ENCODE data around the gene IFIT3.
A peak's percentile ranks its signal among the peaks of the same experiment; 100 is the strongest.
"Not testable (repeated sequence)": the region's sequence is repeated elsewhere in the genome, so short reads cannot be mapped to it uniquely, and the experiment has no call there.

The IFIT3 gene, protein sequence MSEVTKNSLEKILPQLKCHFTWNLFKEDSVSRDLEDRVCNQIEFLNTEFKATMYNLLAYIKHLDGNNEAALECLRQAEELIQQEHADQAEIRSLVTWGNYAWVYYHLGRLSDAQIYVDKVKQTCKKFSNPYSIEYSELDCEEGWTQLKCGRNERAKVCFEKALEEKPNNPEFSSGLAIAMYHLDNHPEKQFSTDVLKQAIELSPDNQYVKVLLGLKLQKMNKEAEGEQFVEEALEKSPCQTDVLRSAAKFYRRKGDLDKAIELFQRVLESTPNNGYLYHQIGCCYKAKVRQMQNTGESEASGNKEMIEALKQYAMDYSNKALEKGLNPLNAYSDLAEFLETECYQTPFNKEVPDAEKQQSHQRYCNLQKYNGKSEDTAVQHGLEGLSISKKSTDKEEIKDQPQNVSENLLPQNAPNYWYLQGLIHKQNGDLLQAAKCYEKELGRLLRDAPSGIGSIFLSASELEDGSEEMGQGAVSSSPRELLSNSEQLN

DNA sequence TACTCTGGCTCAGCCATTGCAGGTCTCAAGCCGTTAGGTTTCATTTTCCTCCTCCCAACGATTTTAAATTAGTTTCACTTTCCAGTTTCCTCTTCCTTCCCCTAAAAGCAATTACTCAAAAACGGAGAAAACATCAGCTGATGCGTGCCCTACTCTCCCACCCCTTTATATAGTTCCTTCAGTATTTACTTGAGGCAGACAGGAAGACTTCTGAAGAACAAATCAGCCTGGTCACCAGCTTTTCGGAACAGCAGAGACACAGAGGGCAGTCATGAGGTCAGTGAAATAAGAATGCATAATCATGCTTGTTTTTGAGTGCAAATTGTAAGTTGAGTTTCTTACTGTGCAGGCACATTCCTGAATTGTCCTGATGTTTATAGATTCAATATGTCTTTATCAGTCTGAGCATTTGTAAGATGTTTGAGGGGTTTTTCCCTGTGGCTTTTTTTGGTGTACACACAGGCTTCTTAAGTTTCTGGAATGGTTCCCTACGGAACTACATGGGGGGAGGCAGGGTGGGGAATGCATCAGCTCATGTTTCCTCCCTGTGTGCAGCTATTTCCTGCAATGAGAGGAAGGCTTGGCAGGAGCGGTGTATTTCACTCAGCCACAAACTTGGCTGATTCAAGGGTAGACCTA, at the start of gene IFIT3:
Gene IFIT3, plus strand, starts transcription at position 195 of the 639 bp plus-strand sequence. Its CDS starts 77 bp downstream, at position 272.
- peak; percentile 58 for FAIRE-seq

DNA sequence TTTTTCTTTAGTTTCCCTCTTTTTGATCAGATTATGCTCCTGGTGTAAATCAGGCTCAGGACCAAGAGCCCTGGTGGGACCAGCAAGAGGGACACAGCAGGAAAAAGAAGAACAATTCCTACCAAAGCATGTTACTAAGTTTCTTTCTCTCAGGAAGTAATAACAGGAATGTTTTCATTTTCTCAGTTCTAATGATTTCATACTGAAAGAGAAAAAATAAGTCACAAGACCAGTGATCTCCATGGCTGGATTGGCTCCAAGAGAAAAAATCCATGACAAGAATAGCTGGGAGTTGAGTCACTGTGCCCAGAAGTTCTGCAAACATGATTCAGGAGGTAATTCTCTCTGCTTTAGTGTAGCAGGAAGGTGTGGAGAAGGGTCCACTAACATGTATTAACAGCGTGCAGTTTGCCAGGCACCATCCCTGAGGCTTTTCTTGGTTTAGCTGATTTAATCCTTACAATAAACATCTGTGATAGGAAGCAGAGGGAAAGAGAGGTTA, 49.7 kb upstream of the IFIT3 start:
- peak; percentile 94 for FAIRE-seq

DNA sequence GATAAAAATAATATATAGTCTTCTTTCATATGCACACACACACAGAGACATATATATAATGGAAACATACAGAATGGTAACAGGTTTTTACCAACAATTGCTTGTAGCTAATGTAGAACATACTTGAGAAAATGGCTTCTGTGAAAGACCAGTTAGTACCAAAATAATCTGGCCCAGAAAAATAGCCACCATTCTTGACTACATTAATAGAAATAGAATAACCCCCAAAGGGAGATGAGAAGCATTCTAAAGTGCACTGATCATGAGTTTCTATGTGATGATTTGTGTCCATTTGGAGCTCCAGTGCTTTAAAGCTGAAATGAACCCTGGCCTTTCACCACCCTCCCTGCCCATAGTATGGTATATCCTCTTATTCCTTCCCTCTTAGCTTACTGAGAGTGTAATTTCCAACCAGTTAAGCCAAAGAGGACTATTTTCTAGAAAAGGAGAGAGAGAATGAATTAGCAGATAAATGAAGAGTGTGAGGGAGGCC, 48.9 kb upstream of the IFIT3 start:
- no peak for FAIRE-seq

DNA sequence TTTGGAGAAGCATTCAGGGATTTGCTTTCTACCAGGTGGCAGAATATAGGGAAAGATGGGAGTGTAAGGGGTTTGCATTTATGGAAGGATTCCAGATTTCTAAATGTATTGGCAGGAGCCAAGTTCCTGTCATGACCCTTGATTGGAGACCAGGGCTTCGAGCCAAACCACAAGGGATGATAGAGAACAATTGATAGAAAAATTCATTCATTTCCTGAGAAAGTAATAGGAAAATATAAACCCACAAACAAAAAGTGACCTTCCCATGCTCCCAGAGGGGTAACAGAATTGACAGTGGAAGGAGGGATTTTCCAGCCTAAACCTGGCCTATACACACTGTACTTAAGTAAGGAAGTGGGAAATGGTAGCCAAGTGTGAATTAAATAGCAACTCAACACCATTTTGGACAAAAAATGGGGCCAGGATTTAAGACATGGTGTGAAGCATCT, 48.4 kb upstream of the IFIT3 start:
- no peak for FAIRE-seq

DNA sequence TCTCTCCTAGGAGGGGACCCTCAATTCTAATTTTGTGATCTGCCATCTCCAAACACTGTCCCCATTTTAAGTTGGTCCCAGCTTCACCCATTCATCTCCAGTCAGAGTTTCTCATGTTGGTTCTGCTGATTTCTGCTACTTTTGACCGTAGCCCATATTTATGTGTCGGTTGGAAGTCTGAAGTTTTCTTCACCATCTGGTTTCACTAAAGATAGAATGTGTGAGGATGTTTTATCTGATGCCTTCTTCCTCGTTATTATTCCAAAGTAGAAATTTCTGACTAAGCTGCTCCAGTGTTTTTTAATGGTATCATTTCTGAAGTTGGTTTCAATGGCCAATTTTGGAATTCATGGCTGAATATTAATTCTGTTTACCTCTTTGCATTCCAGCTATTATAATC, 47.3 kb upstream of the IFIT3 start:
- FAIRE-seq: no peak

DNA sequence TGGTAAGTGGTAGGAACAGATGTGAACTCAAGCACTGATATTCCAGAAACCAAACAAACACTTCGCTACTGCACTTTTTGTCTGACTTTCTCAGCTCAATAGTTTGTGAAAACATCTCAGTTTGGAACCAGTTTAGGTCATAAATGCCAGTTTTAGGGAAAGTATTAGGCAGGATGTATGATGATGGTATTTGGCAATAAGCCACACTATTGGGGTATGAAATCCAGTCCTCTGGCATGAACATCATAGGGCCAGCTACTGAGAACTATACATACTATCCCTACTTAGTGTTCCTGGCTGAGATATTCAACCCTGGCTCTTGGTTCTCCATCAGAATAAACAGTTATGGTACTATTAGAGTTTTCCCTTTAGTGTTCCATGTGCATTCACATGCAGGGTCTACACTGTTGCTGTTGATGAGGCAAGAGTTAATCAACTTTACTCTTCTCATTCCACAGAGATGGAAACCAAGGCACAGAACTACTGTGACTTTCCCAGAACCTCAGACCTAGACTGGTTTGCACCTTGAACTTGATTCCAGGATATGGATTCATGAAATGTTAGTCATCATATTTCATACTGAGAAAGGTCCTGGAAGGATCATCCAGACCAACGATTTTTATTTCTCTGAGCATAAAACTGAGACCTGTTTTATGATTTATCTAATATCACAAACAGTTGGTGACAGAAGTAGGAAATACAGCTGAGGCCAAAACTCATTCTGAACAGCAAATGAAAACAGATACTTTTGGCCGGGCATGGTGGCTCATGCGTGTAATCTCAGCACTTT, 46.0 kb upstream of the IFIT3 start:
- no peak for FAIRE-seq

DNA sequence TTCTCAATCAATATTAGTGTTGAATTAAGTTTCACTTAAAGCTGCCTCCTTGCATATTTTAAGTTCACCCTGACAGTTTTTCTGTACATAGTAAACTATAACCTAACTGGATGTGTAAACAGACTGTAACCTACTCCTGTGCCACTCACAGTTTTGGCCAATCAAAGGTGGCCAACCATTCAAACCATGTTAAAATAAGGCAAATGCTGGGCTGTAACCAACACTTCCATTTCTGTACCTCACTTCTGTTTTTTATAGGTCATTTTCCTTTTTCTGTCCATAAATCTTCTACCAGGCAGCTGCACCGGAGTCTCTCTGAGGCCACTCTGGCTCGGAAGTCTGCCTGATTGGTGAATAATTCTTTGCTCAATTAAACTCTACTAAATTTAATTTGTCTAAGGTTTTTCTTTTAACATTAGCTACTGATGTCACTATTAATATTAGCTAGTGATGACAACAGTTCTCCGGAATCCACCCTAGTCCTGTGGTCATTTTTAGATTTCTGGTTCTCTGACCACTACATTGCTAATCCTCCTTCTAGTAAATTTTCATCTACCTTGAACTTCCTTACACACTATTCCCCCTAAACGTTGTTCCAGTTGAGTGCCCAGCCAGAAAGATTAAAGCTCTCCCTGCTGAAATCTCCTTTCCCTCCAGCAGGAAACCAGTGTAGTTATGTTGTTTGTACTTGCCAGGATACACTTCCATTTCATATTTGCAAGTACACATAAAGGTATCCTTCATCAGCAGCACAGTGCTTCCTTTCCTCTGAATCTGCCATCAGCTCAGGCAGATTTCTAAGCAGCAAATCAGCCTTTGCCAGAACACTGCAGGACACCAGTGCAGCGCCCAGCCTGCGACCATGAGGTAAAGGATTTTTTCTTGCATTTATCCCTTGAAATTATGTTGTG, 44.5 kb upstream of the IFIT3 start:
- no peak for FAIRE-seq

DNA sequence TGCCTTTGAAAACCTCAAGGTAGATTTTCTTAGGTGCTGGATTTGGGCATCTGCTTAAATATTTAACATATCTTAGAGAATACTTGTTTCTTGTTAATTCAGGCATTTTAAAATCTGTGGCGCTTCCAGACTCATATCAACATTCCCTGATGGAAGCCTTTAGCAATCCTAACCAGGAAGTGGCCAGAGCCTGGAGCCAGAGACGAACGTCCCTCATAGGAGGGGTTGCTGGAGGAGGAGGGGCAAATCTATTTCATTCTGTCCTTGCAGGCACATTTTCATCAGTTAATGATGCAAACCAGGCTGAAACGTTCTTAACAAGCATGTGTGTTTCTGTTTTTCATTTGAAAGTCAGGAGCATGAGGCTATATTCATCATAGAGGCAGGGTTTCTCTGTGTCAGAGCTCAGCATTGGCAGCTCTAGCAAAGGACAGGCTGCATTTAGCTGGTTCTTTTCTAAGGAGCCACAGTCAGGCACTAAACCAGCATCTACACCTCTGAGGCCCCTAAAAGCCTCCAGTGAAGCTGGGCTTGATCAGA, 43.8 kb upstream of the IFIT3 start:
- peak; percentile 53 for FAIRE-seq

DNA sequence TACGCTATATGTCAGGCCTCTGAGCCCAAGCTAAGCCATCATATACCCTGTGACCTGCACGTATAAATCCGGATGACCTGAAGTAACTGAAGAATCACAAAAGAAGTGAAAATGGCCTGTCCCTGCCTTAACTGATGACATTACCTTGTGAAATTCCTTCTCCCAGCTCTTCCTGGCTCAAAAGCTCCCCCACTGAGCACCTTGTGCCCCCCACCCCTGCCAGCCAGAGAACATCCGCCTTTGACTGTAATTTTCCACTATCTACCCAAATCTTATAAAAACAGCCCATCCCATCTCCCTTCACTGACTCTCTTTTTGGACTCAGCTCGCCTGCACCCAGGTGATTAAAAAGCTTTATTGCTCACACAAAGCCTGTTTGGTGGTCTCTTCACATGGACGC, 43.1 kb upstream of the IFIT3 start:
- not testable (repeated sequence) for FAIRE-seq

DNA sequence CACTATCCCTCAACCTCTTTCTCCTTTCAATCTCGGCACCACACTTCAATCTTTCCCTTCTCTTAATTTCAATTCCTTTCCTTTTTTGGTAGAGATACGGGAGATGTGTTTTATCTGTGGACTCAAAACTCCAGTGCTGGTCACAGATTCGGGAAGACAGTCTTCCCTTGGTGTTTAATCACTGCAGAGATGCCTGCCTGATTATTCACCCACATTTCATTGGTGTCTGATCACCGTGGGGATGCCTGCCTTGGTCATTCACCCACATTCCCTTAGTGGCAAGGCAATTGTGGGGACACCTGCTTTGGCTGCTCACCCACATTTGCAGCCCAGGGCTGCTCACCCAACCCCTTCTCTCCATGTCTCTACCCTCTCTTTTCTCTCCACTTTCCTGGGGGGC, 42.5 kb upstream of the IFIT3 start:
- not testable (repeated sequence) for FAIRE-seq

DNA sequence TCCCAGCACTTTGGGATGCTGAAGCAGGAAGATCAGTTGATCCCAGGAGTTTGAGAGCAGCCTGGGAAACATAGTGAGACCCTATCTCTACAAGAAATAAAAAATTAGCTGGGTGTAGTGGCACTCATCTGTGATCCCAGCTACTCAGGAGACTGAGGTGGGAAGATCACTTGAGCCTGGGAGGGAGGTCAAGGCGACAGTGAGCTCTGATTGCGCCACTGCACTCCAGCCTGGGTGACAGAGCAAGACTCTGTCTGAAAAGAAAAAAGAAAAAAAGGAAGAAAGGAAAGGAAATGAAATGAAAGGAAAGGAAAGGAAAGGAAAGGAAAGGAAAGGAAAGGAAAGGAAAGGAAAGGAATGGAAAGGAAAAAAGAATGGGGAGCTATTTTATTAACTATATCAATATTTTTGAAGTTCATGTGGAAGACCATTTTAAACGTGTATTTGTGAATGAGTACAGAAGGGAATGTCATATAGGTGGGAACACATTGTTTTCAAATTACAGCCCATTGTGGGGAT, 33.0 kb upstream of the IFIT3 start:
- no peak for FAIRE-seq

DNA sequence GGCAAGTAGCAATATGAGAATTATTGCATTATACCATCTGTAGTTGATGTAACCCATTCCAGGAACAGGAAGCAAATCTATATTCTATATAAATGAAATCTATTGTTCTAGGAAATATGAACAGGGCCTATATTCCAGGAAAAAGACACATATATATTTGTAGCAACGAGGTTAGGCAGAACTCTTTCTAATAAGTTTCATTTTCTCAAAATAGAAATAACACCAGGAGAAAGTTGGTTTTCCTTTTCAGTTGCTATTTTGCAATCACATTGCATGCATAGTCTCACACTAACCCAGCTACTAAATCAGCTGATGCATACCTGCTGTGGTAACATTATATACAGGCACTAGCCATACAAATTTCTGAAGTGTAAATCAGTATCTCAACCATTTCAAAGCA, 32.2 kb upstream of the IFIT3 start:
- FAIRE-seq: no peak

DNA sequence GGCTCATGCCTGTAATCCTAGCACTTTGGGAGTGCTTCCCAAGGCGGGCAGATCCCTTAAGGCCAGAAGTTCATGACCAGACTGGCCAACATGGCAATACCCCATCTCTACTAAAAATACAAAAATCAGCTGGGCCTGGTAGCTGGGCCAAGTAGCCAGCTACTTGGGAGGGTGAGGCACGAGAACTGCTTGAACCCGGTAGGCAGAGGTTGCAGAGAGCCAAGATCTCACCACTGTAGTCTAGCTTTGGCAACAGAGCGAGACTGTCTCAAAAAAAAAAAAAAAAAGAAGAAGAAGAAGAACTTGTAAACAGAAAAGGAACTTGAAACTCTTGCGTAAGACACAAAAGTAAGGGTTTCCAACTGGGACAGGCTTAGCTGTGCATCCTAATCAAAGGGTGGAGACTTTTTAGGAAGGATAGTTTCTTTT, 31.6 kb upstream of the IFIT3 start:
- FAIRE-seq: no peak

DNA sequence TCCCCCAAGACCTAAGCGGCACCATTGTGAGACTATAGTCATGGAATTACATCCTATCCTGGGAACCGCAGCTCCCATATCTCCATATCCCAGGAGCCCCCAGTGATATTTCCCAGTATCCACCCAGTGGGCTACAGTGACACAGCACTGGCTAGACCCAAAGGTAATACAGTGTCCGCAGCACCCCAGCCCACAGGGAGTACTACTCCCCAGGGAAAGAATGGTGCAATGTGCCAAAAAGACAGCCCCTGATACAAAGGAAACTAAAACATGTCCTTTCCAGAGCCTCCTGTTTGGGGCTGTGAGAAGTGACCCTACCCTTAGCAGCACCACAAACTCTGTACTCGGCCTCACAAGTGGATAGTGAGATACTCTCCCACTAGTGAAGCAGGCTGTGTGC, 30.4 kb upstream of the IFIT3 start:
- no peak for FAIRE-seq

DNA sequence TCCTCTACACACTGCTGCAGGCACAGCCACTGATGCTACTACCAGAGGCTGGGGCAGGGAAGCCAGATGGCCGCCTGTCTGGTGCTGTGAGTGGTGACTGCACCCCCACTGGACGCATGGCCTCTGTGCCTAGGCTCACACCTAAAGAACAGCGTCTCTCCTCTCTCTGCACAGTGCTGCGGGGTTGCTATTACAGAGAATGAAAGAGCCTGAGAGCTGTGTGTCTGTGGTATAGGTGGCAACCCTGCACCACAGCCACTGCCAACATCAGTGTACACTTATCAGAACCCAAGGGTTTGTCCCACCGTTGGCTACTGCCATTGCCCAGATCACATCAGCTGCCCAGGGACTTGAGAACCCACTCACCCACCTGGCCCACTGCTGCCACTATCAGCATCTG, 30.0 kb upstream of the IFIT3 start:
- FAIRE-seq: no peak

DNA sequence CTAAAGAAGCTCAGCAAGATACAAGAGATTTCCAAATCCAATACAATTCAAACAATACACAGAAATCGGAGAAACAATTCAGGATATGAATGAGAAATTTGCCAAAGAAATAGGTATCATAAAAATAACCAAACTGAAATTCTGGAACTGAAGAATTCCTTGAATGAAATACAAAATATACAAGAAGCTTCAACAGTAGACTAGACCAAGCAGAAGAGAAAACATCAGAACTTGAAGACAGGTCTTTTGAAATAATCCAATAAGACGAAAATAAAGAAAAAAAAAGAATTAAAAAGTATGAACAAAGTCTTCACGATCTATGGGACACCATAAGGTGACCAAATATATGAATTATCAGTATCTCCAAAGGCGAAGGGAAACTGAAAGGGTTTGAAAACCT, 28.8 kb upstream of the IFIT3 start:
- FAIRE-seq: no peak

DNA sequence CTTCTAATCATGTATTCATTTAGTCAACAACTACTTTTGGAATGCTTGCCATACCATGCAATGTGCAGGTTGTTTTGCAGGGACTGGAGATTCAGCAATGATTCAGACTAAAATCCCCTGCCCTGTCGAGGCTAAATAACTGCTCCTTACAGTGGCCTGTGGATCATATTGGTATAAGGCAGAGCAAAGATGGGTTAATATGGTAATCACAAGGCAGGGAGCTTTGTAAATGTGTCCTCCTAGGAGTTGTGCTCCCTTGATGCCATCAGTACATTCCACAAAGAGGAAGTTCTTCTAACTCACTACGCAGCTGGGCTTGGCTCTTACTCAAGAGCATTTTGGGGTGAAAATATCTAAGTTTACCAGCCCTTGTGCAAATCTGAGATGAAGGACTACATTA, 26.6 kb upstream of the IFIT3 start:
- FAIRE-seq: no peak

DNA sequence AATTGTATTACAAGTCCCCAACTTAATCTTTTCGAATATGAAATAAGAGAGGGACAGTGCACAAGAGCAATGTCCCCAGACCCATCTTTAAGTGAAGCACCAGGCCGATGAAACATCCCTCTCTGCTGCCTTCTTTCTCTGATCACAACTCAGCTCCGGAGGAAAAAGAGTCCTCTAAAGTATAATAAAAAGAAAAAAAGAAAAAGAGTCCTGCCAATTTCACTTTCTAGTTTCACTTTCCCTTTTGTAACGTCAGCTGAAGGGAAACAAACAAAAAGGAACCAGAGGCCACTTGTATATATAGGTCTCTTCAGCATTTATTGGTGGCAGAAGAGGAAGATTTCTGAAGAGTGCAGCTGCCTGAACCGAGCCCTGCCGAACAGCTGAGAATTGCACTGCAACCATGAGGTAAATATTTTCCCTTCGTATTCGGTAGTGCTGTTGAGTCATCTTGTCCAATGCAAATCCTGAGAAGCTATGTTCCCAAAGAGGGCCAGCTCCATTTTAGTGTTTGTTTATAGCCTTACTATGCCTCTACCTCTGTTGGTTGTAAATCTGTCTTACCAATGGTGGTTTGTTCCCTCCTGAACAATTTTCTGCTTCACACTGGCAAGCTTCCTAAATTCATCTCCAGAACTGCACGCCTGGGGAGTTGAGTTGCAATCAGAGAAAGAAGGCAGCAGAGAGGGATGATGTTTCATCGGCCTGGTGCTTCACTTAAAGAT, 25.9 kb upstream of the IFIT3 start, which contains the start of gene IFIT2:
Gene IFIT2, plus strand, starts transcription at position 326 of the 725 bp plus-strand sequence. Its CDS starts 78 bp downstream, at position 404.
- peak; percentile 48 for FAIRE-seq

DNA sequence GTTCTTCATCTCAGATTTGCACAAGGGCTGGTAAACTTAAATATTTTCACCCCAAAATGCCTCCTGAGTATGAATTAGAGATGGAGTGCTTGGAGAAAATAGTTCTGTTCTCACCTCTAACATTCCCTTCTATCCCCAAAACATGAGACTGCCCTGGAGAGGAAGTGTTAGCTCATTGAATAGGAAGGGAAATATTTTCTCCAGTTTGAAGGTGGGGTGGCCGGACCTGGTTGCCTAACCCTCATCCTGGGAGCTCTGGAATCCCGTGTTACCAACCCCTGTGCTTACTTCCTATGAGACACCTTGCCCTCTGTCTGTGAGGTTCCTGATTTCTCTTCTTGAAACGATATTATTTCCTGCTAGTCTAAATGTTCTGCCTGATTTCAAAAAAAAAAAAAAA, 25.2 kb upstream of the IFIT3 start:
- FAIRE-seq: no peak

DNA sequence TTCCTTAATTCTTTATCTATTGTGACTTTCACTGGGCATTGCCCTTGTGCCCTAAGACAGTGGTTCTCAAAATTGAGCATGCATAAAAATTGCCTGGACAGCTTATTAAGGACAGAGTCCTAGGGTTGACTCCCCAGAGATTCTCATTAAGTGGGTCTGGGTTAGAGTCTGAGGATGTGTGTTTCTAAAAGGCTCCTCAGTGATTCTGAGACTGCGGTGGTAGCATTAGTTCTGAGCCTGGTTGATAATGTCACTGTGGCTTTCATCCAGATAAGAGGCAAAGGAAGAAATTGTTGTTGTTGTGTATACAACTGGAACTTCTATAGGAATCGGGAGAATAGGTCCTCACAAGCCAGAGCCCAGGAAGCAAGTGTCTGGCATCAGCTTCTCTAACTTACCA, 24.6 kb upstream of the IFIT3 start:
- no peak for FAIRE-seq

Measured in endometrium (tissue), 2 donors.